MM.1S (cell line): Measurements from ENCODE around the gene TUFT1.

Experiments
- DNase-seq: peaks from one replicate; pipeline ENCODE4 v3.0.0-alpha.2; 2015
- H2AFZ ChIP-seq: fragments of 300-600 bp; sonication (generic); 2 replicates; pipeline ENCODE4 v1.6.0; 2016; ENCODE audit warnings: antibody characterized with exemption, low read length
- H3F3A ChIP-seq: fragments of 300-600 bp; sonication (generic); 2 replicates; pipeline ENCODE4 v1.6.1; 2016; ENCODE audit warnings: mild to moderate bottlenecking, antibody characterized with exemption, low read length, moderate library complexity, mixed read lengths; ENCODE audit not compliant: insufficient read depth
- H3K27ac ChIP-seq: fragments of 300-600 bp; sonication (generic); 2 replicates; pipeline ENCODE4 v1.5.1; 2016; ENCODE audit warnings: mild to moderate bottlenecking, low read length
- H3K27me3 ChIP-seq: fragments of 300-600 bp; sonication (generic); replicated peaks from 2 replicates; pipeline ENCODE4 v1.6.0; 2016; ENCODE audit warnings: low read length; ENCODE audit not compliant: insufficient read depth
- H3K36me3 ChIP-seq: fragments of 300-600 bp; sonication (generic); replicated peaks from 2 replicates; pipeline ENCODE4 v1.6.1; 2016; ENCODE audit warnings: mild to moderate bottlenecking, low read length, mixed read lengths; ENCODE audit not compliant: insufficient read depth
- H3K4me1 ChIP-seq: fragments of 300-600 bp; sonication (generic); 2 replicates; pipeline ENCODE4 v1.6.1; 2016; ENCODE audit warnings: low read length, mixed read lengths
- H3K4me2 ChIP-seq: fragments of 300-600 bp; sonication (generic); 2 replicates; pipeline ENCODE4 v1.6.0; 2016; ENCODE audit warnings: low read depth, low read length
- H3K4me3 ChIP-seq: fragments of 300-600 bp; sonication (generic); 2 replicates; pipeline ENCODE4 v1.5.1; 2016; ENCODE audit warnings: low read length, mixed read lengths
- H3K79me2 ChIP-seq: fragments of 300-600 bp; sonication (generic); 2 replicates; pipeline ENCODE4 v1.6.1; 2016; ENCODE audit warnings: mixed run types, low read length, mixed read lengths
- H3K9ac ChIP-seq: fragments of 300-600 bp; sonication (generic); 2 replicates; pipeline ENCODE4 v1.6.1; 2016; ENCODE audit warnings: low read length, mixed read lengths
- H3K9me2 ChIP-seq: fragments of 300-600 bp; sonication (generic); replicated peaks from 2 replicates; pipeline ENCODE4 v1.6.1; 2016; ENCODE audit warnings: mild to moderate bottlenecking, low read length, mixed read lengths; ENCODE audit not compliant: insufficient read depth
- H3K9me3 ChIP-seq: fragments of 300-600 bp; sonication (generic); replicated peaks from 2 replicates; pipeline ENCODE4 v1.6.1; 2016; ENCODE audit warnings: mild to moderate bottlenecking, low read length, mixed read lengths; ENCODE audit not compliant: insufficient read depth
- H4K20me1 ChIP-seq: fragments of 300-600 bp; sonication (generic); 2 replicates; pipeline ENCODE4 v1.6.1; 2016; ENCODE audit warnings: mild to moderate bottlenecking, low read length, moderate library complexity, mixed read lengths; ENCODE audit not compliant: insufficient read depth
- EZH2 ChIP-seq: fragments of 300-600 bp; sonication (generic); optimal IDR thresholded peaks from 2 replicates; pipeline ENCODE3; 2017; ENCODE audit warnings: low read depth, mild to moderate bottlenecking, antibody characterized with exemption, low read length, mixed read lengths
- EZH2phosphoT487 ChIP-seq: fragments of 300-600 bp; sonication (generic); IDR thresholded peaks from 2 replicates; pipeline ENCODE4 v1.6.1; 2018; ENCODE audit warnings: antibody characterized with exemption, low read length
- TF ChIP-seq, protein P1 (sequence below): fragments of 300-600 bp; sonication (generic); IDR thresholded peaks from 2 replicates; pipeline ENCODE4 v1.5.1; 2016; ENCODE audit warnings: antibody characterized with exemption, low read length, mixed read lengths

TUFT1 gene

GRCh38 chr1:151562661-151563060, 22.6 kb downstream of the TUFT1 start:
- H2AFZ ChIP-seq: no peak overlapping the region

GRCh38 chr1:151563376-151563775, 23.3 kb downstream of the TUFT1 start:
- Histone ChIP-seq H2AFZ (no peak overlapping the region), H3K36me3 (no peaks in the 10 kb centered on the region), H4K20me1 (no peaks in the 10 kb centered on the region), H3K9me3 (no peaks in the 10 kb centered on the region), H3K4me1 (no peaks in the 10 kb centered on the region), H3K9ac (no peak overlapping the region), H3F3A (no peaks in the 10 kb centered on the region), H3K27me3 (no peaks in the 10 kb centered on the region), H3K79me2 (no peaks in the 10 kb centered on the region), H3K27ac (no peak overlapping the region), H3K4me3 (no peak overlapping the region), H3K4me2 (no peak overlapping the region), H3K9me2 (no peaks in the 10 kb centered on the region)
- no peak for DNase-seq
- TF ChIP-seq EZH2: no peak
- no peak for TF ChIP-seq EZH2phosphoT487
- TF ChIP-seq, protein P1, sequence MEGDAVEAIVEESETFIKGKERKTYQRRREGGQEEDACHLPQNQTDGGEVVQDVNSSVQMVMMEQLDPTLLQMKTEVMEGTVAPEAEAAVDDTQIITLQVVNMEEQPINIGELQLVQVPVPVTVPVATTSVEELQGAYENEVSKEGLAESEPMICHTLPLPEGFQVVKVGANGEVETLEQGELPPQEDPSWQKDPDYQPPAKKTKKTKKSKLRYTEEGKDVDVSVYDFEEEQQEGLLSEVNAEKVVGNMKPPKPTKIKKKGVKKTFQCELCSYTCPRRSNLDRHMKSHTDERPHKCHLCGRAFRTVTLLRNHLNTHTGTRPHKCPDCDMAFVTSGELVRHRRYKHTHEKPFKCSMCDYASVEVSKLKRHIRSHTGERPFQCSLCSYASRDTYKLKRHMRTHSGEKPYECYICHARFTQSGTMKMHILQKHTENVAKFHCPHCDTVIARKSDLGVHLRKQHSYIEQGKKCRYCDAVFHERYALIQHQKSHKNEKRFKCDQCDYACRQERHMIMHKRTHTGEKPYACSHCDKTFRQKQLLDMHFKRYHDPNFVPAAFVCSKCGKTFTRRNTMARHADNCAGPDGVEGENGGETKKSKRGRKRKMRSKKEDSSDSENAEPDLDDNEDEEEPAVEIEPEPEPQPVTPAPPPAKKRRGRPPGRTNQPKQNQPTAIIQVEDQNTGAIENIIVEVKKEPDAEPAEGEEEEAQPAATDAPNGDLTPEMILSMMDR: no peak

More at GRCh38 chr1:151562661-151563060, 22.6 kb downstream of the TUFT1 start:
- Histone ChIP-seq H4K20me1 (no peaks in the 10 kb centered on the region), H3K27me3 (no peaks in the 10 kb centered on the region), H3K79me2 (no peaks in the 10 kb centered on the region), H3K9me3 (no peaks in the 10 kb centered on the region), H3K36me3 (no peaks in the 10 kb centered on the region), H3K9ac (no peak overlapping the region), H3K9me2 (no peaks in the 10 kb centered on the region), H3K4me3 (no peak overlapping the region), H3K4me2 (no peak overlapping the region), H3K27ac (no peak overlapping the region), H3F3A (no peaks in the 10 kb centered on the region), H3K4me1 (no peaks in the 10 kb centered on the region)
- TF ChIP-seq, protein P1: no peak
- TF ChIP-seq EZH2phosphoT487: no peak
- no peak for TF ChIP-seq EZH2
- DNase-seq: no peak

GRCh38 chr1:151565502-151566189, 25.5 kb downstream of the TUFT1 start:
- no peak overlapping the region for H3K9ac ChIP-seq
- H3K9me3 ChIP-seq: no peaks in the 10 kb centered on the region
- H3K79me2 ChIP-seq: no peaks in the 10 kb centered on the region
- no peaks in the 10 kb centered on the region for H4K20me1 ChIP-seq
- no peaks in the 10 kb centered on the region for H3K27me3 ChIP-seq
- TF ChIP-seq, protein P1: no peak
- no peak for TF ChIP-seq EZH2
- no peak for TF ChIP-seq EZH2phosphoT487
- H3K27ac ChIP-seq: no peak overlapping the region
- no peak overlapping the region for H2AFZ ChIP-seq
- H3K4me1 ChIP-seq: no peaks in the 10 kb centered on the region
- H3F3A ChIP-seq: no peaks in the 10 kb centered on the region
- no peak overlapping the region for H3K4me2 ChIP-seq
- H3K36me3 ChIP-seq: no peaks in the 10 kb centered on the region
- DNase-seq: no peak
- no peak overlapping the region for H3K4me3 ChIP-seq
- H3K9me2 ChIP-seq: no peaks in the 10 kb centered on the region
